Femur (tissue), 1 donor: ENCODE results near the gene MILR1.

Experiments
- DNase-seq: peaks from one replicate; pipeline ENCODE4 v3.0.0-alpha.2; 2017

The MILR1 gene

DNA sequence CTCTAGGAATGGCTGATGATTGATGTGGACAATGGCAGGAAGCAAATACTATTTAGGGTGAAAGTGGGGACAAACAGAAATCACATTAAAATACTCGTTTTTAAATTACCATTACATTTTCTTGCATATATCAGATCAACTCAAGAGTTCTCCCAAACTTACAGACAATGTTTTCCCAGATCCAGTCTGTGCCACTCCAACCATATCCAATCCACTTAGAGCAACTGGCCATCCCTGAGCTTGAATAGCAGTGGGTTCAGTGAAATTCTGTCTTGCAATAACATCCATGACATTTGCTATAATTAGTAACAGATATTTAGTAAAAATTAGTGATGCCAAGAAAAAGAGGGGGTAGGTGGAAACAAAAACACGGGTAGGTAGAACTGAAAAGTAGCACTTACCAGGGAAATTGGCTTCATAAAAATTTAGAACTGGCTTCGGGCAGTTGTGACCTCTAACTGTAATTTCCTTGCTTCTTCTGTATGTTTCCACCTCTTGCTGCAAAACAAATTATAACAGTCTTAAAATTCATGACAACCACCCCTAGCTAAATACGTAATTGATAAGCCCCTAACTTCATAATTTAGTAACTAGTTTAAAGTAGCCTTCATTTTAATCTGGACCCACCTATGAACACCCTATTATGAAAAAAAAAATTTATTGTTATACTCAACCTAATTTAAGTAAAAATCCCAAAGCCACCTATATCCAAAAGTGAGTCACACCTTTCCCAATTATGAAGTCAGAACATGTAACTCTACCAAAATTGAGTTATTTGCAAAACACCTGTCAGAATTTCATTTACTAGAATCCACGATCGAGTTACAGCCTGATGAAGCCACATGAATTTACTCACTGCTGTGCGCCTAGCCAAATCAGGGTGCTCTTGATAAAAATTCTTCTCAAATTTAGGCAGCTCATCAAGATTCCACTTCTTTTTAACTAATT, 55.2 kb downstream of the MILR1 start:
- DNase-seq = no peak

DNA sequence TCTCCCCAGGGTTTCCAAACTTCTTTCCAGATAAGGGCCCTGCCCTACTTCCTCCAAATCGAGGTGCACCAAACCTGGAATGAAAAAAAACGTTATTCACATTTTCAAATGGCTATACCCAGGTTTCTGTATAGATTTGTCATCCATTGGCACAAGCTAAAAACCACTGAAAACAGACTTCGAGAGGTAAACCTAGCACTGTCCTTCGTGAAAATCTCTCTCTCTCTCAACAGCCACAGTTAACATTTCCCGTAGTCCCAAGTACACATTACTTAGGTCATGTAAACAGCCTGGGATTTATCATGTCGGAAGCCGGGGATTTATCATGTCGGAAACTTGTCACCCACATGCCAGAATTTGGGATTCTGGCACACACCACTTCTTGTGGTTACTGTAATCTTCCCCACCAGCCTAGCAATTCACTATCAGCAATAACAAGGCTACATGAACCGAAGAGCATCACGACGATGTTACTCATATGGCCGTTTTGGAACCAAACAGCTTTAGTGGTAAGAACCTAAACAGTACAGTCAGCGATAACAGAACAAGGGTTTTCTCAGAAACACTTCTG, 55.9 kb downstream of the MILR1 start:
- no peak for DNase-seq

DNA sequence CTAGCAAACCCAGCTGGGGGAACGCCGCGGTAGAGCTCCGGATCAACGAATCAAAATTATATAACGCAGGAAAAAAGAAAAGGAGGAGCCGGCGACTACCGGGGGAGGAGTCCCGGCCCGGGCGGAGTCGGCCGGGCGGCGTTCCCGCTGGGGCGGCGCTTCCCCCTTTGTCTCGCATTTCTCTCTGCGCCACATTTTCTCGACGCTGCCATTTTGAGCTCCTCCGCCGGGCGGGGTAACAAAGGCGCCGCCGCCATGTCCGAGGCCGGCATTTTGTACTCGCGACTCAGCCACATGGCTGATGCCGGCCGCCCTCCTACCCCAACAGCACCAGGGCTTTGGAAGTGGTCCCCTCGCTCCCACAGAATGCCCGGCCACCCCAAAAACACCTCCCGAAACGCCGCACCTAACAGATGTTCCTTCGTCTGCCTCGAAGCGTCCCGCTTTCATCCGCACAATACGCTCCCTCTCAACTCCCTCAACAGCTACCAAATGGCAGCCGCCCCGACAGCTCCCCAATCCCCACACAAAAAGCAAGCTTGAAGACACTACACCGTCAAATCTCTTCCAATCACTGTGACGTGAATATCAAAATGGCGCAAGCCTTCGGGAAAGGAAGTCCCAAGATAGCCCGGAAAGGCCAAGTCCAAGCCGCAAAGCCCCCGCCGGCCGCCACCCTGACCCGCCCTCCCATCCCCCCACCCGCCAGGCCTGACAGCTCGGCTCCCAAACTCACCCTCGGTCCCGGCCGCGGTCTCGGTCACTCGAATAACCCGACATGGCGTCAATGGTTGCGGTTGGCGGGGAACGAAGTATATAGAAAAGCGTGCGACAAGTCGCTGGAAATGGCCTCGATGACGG, 56.7 kb downstream of the MILR1 start:
- peak; percentile 96 for DNase-seq

DNA sequence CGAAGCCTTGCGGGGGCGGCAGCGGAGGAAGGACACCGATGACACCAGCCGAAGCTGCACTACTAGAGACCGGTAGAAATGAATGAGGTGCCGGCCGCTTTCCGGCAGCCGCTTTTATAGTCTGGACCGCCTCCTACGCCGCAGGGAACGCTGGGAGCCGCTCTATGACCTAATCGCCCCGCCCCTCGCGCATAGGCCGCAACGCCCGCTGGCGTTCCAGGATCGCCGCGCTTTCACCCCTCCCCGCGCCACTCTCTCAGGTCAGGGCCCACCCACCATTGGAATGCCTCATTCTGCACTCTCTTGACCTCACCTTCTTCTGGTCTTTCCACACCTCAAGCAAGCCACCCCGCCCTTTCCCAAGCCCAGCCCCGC, 57.3 kb downstream of the MILR1 start, which contains the start of gene DDX5:
Gene DDX5, minus strand, starts transcription at position 89 of the 375 bp plus-strand sequence. CDS start 170 bp downstream, outside the sequence.
- peak; percentile 98 for DNase-seq

- peak; percentile 98 for DNase-seq
Measured at GRCh38 chr17:64506576-64507412, 57.9 kb downstream of the MILR1 start, which contains the start of gene CEP95. Gene CEP95, plus strand, starts transcription at chr17:64506977. Its CDS starts 121 bp downstream, at chr17:64507098.

DNA sequence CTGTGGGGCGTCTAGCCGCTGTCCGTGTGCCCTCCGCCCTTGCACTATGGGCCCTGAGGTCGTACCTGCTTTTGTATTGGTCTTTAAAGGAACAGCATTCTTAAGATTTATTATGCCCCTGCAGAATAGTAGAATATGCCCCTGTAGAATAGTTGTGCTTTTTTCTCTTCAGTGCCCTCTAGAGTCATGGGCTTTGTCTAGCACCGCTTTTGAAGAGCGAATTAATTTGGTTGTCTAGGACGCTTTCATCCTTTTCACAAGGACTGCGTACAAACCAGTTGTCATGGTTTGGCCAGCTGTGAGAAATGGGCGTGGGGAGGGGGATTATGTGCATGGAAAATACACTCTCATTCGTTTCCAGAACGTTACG, 58.5 kb downstream of the MILR1 start:
- peak; percentile 84 for DNase-seq

DNA sequence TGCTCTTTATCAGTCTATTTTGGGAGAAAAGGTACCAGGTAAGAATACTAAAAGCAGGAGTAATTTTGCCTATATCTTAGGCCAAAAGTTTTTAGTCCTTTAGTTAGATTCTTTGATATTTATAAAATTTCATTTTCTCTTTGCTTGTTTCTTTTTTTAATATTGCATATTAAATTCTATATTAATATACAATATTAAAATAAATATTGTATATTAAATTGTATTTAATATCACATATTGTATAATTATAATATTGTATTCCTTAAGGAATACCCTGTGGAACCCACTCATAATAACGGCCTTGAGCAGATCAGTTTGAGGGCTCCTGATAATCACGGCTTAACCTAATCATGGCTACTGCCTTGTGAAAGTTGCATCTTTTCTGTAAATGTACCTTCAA, 59.8 kb downstream of the MILR1 start:
- no peak for DNase-seq

- DNase-seq = no peak
Measured at GRCh38 chr17:64509179-64509578, 60.3 kb downstream of the MILR1 start.

- no peak for DNase-seq
Measured at GRCh38 chr17:64515419-64515818, 66.5 kb downstream of the MILR1 start.

GRCh38 chr17:64515829-64516228, 66.9 kb downstream of the MILR1 start:
- DNase-seq = no peak
